Cortex of kidney (tissue), 1 donor: ENCODE measurements around the gene TP53INP2.
"Not testable (repeated sequence)": the region's sequence is repeated elsewhere in the genome, so short reads cannot be mapped to it uniquely, and the experiment has no call there.

Experiments
- DNase-seq: peaks from one replicate; lab custom pipeline; 2025; lab: John Stamatoyannopoulos, UW

TP53INP2 gene

GRCh38 chr20:34705397-34706301 is 1.5 kb downstream of the TP53INP2 start:
- no peak for DNase-seq

GRCh38 chr20:34706302-34706875 is 2.2 kb downstream of the TP53INP2 start:
- DNase-seq = no peak

GRCh38 chr20:34706912-34707784 is 3.0 kb downstream of the TP53INP2 start:
- no peak for DNase-seq

- DNase-seq = no peak
These were observed 4.5 kb downstream of the TP53INP2 start for GRCh38 chr20:34708621-34709043.

GRCh38 chr20:34709044-34709830 is 5.1 kb downstream of the TP53INP2 start:
- peak; percentile 30 for DNase-seq

GRCh38 chr20:34709831-34710567 is 5.9 kb downstream of the TP53INP2 start:
- DNase-seq = no peak

GRCh38 chr20:34710568-34710839 is 6.4 kb downstream of the TP53INP2 start:
- no peak for DNase-seq

GRCh38 chr20:34710861-34711574 is 6.9 kb downstream of the TP53INP2 start:
- DNase-seq = no peak

- no peak for DNase-seq
These were observed 7.8 kb downstream of the TP53INP2 start for GRCh38 chr20:34711813-34712430.

- DNase-seq = no peak
These were observed 8.5 kb downstream of the TP53INP2 start for GRCh38 chr20:34712525-34713192.

GRCh38 chr20:34713194-34713943 is 9.2 kb downstream of the TP53INP2 start:
- no peak for DNase-seq

GRCh38 chr20:34713944-34714515 is 9.9 kb downstream of the TP53INP2 start:
- not testable (repeated sequence) for DNase-seq

- DNase-seq = no peak
These were observed 11.2 kb downstream of the TP53INP2 start for GRCh38 chr20:34715384-34715783.

GRCh38 chr20:34716921-34717229 is 12.7 kb downstream of the TP53INP2 start:
- no peak for DNase-seq

- no peak for DNase-seq
These were observed 13.3 kb downstream of the TP53INP2 start for GRCh38 chr20:34717230-34718095.

- DNase-seq = not testable (repeated sequence)
These were observed 15.3 kb downstream of the TP53INP2 start for GRCh38 chr20:34719242-34720017.

- DNase-seq = no peak
These were observed 16.1 kb downstream of the TP53INP2 start for GRCh38 chr20:34720266-34720665.
